B cell (primary cell): ENCODE measurements around the gene CRACR2A.

ENCODE experiments used
- EZH2 ChIP-seq: IDR thresholded peaks from 2 replicates; pipeline ENCODE4 v1.6.1; 2012; ENCODE audit warnings: borderline replicate concordance, low read depth, mild to moderate bottlenecking, moderate library complexity, low read length; ENCODE audit not compliant: insufficient read depth, poor library complexity, severe bottlenecking
- TF ChIP-seq, protein P1 (sequence below): fragments of 200-600 bp; IDR thresholded peaks from one replicate; pipeline ENCODE4 v1.8.0; 2022; ENCODE audit warnings: antibody characterized with exemption, mild to moderate bottlenecking

DNA sequence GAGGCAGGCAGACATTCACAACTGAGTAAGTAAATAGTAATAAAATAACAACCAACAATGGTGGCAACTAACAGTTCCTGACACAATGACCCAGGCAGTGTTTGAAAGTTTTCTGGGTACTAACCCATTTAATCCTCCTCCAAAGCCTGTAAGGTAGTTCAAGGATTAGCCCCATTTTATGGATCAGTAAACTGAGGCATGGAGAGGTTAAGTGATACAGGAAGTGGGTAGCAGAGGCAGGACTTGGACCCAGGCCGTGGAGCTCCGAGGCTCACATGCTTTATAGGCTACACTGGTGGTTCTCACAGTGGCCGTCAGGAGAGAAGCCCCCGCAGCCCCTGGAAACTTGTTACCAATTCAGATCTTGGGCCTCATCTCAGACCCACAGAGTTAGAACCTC, 17.5 kb downstream of the CRACR2A start:
- TF ChIP-seq, protein P1, sequence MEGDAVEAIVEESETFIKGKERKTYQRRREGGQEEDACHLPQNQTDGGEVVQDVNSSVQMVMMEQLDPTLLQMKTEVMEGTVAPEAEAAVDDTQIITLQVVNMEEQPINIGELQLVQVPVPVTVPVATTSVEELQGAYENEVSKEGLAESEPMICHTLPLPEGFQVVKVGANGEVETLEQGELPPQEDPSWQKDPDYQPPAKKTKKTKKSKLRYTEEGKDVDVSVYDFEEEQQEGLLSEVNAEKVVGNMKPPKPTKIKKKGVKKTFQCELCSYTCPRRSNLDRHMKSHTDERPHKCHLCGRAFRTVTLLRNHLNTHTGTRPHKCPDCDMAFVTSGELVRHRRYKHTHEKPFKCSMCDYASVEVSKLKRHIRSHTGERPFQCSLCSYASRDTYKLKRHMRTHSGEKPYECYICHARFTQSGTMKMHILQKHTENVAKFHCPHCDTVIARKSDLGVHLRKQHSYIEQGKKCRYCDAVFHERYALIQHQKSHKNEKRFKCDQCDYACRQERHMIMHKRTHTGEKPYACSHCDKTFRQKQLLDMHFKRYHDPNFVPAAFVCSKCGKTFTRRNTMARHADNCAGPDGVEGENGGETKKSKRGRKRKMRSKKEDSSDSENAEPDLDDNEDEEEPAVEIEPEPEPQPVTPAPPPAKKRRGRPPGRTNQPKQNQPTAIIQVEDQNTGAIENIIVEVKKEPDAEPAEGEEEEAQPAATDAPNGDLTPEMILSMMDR, result no peak
- TF ChIP-seq EZH2, result no peak
